DMS114 treated with DMSO at 0.1 percent for 48 hours (cell line): ENCODE data around the gene MIGA2.
"Not testable (repeated sequence)": the region's sequence is repeated elsewhere in the genome, so short reads cannot be mapped to it uniquely, and the experiment has no call there.

Experiments
- DNase-seq: peaks from one replicate; lab custom pipeline; 2025; ENCODE audit not compliant: unreplicated experiment; lab: John Stamatoyannopoulos, UW

MIGA2 gene, protein sequence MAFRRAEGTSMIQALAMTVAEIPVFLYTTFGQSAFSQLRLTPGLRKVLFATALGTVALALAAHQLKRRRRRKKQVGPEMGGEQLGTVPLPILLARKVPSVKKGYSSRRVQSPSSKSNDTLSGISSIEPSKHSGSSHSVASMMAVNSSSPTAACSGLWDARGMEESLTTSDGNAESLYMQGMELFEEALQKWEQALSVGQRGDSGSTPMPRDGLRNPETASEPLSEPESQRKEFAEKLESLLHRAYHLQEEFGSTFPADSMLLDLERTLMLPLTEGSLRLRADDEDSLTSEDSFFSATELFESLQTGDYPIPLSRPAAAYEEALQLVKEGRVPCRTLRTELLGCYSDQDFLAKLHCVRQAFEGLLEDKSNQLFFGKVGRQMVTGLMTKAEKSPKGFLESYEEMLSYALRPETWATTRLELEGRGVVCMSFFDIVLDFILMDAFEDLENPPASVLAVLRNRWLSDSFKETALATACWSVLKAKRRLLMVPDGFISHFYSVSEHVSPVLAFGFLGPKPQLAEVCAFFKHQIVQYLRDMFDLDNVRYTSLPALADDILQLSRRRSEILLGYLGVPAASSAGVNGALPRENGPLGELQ

GRCh38 chr9:129036241-129036922 lies at the start of gene MIGA2:
Gene MIGA2, plus strand, starts transcription at chr9:129036626. Its CDS starts 3,969 bp downstream, at chr9:129040595.
- peak; percentile 97 for DNase-seq

DNA sequence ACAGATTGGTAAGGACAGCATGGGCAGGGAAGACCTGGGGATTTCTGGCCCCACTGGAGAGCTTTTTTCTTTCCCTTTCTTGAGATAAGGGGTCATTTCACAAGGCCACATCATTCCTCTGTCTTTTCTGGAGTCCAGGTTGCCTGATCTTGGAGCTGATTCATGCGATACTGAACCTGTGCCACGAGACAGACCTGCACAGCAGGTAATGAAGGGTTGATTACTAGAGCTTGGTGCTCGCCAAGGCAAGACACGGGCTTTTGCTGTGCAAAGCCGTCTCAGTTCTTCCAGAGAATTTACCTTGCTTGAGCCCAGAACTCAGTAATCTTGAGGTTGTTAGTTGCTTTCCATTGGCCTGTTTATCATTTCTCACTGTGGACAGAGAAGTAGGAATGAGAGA lies 49.8 kb upstream of the MIGA2 start:
- no peak for DNase-seq

GRCh38 chr9:128987805-128988204 lies 48.6 kb upstream of the MIGA2 start:
- DNase-seq = no peak

DNA sequence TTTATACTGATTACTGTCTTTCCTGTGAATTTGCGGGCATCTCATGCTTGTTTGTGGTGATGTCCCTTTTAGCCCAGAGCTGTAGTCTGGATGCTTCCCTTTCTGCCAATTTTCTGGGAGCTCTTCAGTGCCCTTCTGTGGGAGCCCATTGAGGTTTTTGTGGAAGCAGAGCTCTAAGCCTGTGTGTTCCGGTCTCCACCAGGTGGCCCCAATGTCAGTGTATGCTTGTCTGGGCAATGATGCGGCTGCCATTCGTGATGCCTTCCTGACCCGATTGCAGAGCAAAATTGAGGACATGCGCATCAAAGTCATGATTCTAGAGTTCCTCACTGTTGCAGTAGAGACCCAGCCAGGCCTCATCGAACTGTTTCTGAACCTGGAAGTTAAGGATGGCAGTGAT lies 43.4 kb upstream of the MIGA2 start:
- DNase-seq = no peak

DNA sequence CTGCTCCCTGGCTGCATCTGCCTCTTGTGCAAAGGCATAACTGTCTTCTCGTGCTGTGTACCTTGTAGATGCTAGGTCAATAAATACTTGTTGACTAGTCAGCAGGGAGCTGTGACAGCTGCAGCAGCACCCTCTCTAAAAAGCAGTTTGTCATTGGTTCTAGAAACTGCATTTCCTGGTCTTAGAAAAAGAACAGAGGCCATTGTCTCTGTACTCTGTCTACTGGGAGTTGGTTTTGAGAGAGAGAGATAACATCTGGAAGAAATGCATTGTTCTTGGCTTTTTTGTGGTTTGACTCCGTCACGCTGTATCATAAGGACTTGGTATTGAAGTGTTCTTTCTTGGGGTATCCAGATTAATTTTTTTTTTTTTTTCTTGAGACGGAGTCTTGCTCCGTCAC lies 40.6 kb upstream of the MIGA2 start:
- DNase-seq = no peak

DNA sequence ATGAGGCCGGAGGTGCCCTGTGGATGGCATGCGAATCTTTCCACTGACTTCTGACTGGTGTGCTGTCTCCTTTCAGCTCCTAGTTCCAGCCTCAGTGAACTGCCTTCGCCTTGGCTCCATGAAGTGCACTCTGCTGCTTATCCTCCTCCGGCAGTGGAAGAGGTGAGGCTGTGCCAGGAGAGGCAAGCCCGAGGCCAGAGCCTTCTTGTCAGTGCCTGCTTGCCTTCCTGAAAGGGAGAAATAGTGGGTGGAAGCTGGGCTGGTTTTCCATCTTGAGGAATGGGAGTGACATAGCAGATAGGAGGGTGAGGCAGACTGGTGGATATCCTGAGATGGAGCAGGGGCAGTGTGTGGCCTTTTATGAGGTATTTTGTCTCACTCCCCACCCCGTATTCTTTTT lies 38.0 kb upstream of the MIGA2 start:
- DNase-seq = no peak

GRCh38 chr9:128999581-129000206 lies 36.7 kb upstream of the MIGA2 start:
- no peak for DNase-seq

DNA sequence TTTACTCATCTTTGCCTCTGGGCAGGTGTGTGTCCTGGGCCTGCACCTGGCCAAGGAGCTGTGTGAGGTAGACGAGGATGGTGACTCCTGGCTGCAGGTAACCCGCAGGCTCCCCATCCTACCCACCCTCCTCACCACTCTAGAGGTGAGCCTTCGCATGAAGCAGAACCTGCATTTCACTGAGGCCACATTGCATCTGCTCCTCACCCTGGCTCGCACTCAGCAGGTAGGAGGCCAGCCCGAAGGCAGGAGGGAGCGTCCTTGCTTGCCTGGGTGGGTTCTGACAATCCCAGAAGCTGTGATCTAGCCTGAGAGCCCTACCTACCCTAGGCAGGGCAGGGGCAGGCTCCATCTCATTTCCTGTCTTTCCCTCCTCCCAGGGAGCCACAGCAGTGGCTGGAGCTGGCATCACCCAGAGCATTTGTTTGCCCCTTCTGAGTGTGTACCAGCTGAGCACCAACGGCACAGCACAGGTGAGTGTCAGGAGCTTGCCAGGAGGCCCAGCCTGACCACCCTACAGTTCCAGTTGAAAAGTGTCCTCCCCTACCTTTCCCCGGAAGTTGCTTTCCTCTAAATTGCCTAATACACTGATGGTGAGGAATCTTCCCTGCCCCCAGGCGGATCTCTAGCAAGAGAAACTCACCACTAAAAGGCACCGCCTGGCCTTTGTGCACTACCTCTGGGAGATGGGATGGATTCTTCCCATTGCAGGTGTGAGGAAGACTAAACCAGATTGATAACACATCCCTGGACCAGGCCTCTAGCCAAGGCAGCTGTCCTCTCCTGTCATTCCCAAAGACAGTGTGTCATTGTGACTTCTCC lies 34.7 kb upstream of the MIGA2 start:
- no peak for DNase-seq

- DNase-seq = no peak
Observed at GRCh38 chr9:129002992-129003391, 33.4 kb upstream of the MIGA2 start.

DNA sequence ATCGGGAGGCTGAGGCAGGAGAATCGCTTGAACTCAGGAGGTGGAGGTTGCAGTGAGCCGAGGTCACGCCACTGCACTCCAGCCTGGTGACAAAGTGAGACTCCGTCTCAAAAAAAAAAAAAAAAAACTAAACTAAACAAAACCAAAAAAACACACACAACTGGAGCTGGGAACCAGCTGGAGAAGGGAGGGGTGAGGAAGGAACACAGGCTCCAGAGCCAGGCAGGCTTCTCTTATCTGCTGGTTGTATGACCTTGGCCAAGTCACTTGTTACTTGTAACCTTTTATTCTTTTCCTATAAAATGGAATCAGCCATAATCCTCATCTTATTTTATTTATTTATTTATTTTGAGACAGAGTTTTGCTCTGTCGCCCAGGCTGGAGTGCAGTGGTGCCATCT lies 32.3 kb upstream of the MIGA2 start:
- not testable (repeated sequence) for DNase-seq

DNA sequence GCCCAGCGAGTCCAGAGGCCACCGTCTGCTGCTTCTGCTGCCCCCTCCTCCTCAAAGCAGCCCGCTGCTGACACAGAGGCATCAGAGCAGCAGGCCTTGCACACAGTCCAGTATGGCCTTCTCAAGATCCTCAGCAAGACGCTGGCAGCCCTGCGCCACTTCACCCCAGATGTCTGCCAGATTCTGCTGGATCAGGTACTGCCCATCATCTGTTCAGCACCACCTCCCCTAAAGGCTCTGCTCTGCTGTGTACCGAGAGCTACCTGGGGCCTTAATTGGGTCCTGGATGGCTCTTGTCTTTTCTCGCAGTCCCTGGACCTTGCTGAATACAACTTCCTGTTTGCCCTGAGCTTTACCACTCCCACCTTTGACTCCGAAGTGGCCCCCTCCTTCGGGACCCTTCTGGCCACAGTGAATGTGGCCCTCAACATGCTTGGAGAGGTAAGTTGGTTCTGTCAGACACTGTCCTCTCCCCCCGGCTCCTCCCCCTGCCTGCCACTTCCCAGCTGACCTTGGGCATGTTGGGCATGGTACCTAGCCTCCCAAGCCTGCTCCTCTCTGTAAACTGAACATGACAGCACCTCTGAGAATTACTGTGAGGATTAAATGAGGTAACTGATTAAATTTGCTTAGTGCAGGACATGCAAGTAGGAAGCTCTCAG lies 31.0 kb upstream of the MIGA2 start:
- DNase-seq = no peak

- DNase-seq = peak; percentile 66
Observed at GRCh38 chr9:129006328-129007034, 29.9 kb upstream of the MIGA2 start.

DNA sequence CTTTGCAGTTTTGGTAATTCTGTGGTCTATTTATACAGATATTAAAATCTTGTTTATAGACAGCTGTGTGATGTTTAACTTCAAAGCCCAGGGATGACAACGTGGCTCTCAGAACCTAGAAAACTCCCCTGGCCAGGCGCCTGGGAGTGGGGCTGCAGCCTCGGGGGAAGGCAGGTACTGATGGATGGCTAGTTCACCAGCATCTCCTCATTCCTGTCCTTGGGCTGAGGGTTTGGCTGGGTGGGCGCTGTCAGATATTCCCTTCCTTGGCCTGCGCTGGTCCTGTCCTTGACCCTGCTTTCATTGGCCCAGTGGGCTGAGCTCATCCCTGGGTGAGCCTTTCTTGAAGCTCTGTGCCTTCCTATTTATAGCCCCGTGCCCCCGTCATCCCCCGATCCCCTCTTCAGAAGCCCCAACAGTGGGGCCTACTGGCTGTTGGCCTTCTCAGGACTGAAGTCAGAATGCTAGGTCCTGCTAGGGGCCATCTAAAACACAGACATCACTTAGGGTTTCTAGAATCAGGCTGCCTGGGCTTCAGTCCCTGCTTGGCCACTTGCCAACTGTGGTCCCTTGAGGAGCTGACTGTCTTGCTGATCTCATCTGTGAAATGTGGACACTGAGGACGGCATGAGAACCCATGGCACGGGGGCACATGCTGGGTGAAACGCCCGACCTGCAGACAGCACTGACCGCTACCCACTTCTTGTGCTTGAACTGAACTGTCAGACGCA lies 29.2 kb upstream of the MIGA2 start:
- no peak for DNase-seq

DNA sequence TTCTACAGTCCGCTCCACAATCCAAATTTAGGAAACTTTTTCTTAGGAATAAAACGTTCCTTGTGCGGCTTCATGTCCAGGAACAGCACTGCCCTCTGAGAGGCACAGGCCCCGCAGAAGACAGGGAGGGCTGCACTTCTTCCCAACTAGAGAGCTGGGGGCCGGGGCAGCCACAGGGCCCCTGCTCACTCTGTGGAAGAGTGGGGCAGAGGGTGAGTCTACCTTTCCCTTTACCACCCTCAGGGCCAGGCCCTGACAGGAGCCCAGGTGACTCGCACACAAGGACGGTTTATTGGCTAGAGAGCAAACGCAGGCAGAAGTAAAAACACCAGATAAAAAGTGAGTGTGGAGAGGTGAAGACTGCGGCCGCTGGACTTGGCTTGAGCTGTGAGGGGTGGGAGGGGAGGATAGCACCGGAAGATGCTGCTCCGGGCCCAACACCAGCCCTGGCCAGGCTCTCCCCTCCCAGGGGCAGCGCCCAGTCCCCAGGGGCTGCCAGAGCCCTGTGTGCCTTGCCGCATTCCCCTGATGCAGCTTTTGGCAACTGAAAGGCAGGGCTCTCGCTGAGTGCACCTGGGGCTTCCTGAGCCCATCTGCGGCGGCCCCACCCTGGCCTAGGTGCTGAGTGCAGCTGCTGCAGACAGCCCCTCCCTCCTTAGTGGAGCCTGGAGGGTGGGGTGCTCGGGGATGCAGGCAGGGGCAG lies 28.5 kb upstream of the MIGA2 start:
- DNase-seq = no peak

DNA sequence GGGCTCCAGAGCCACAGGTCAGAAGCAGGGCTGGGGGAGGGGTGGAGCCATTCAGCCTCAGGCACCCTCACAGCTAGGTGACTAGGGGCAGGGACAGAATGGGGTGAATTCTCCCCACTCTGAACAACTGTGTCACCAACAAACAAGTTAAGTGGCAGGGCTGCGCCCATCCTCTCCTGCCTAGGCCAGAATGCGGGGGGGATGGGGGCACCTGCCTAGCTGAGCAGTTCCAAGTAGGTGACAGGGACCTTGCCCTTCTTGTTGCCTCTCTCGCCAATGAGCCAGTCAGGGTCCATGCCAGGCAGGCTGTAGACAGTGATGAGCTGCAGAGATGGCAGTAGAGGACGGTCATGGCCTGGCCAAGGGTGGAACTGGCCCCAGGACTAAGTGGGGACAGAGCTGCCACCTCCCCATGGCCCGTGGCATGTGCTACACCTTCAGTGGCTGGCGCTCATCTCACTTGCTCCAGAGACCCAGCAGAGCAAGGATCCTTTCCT lies 27.9 kb upstream of the MIGA2 start:
- DNase-seq = no peak

GRCh38 chr9:129008986-129009583 lies 27.3 kb upstream of the MIGA2 start:
- DNase-seq = no peak

DNA sequence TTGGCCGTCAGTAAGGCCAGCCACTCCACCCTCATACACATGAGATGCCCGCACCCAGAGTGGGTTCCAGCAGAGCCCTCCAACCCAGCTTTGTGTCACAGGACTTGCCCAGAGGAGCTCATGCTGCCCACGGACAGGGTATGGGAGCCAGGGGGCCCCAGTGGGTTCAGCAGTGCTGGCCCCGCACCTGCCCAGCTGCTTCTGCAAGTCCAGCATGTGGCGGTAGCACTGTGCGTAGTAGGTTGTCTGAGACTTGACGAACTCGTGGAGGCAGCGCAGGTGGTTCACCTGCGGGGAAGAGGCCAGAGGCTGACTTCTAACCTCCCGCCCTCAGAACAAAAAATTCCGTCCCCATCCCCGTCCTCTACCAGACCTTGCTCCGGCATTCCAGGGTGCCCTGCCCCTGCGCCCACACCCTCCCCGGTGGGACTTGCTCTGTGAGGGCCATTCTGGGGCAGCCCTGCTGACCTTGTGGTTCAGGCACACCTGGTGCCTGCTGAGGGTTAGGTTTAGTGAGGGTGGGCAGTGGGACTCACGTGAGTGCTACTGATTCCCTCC lies 26.8 kb upstream of the MIGA2 start:
- no peak for DNase-seq
